ENCODE results near the gene PRKAA2. TPM values are rescaled to one million over a fixed set of nuclear protein-coding genes. Genes with fewer than 3 reads are reported as not detected.

The PRKAA2 gene
- total RNA-seq, 1 experiment from 2014 or later: 4.0 TPM

DNA sequence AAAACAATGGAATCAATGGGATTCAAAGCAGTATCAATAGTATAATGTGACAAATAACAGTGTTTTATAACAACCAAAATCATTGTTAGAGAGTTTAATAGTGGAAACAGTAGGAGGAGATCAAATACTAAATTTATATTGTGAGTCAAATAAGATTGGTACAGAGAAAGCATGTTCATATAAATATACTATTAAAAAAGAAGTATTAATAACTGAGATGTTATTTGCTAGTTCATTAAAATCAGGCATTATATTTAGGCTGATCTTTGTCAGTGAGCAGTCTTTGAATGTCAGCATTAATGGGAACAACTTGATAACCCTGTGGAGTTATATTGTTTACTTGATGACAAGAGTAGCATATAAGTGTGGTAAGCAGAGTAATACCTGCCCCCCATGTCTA, 30.6 kb downstream of the PRKAA2 start:
- no peak overlapping the region for H2BK5ac ChIP-seq (ENCODE audit: insufficient read length, low read length)
- H3K4ac ChIP-seq (ENCODE audit: low read depth, low read length): no peak overlapping the region
- TF ChIP-seq CTCF (conservative IDR thresholded peaks at IDR 0.05): no peak
- H3K27me3 Mint-ChIP-seq (ENCODE audit: low read depth): no peaks in the 10 kb centered on the region
- no peak overlapping the region for H2BK120ac ChIP-seq (ENCODE audit: low read depth, low read length, poor library complexity, severe bottlenecking)
- H3K9me3 Mint-ChIP-seq: no peaks in the 10 kb centered on the region; a peak in 1 of 5 replicates
- H2BK12ac ChIP-seq (ENCODE audit: insufficient read length, low read depth, low read length): no peak overlapping the region
- no peaks in the 10 kb centered on the region for H3K27me3 ChIP-seq (ENCODE audit: insufficient read depth, low read length)
- H4K91ac ChIP-seq (ENCODE audit: insufficient read length, low read depth, low read length): no peak overlapping the region
- no peak overlapping the region for H2BK20ac ChIP-seq (ENCODE audit: low read depth, low read length, poor library complexity, severe bottlenecking)
- H3K18ac ChIP-seq (ENCODE audit: insufficient read length, low read depth, low read length): no peak overlapping the region
- no peaks in the 10 kb centered on the region for H3K23me2 ChIP-seq (ENCODE audit: insufficient read length, low read depth, low read length, poor library complexity, severe bottlenecking)
- no peak overlapping the region for H3T11ph ChIP-seq (ENCODE audit: low read length)
- no peak overlapping the region for H3K4me2 ChIP-seq (ENCODE audit: insufficient read depth, insufficient read length, low read length)
- no peak overlapping the region for H3K9ac ChIP-seq (ENCODE audit: extremely low read depth, insufficient read length, low read length)
- no peak overlapping the region for H2AFZ ChIP-seq (ENCODE audit: low read length)
- no peaks in the 10 kb centered on the region for H3K9me3 ChIP-seq (ENCODE audit: control insufficient read depth, low read depth, low read length)
- no peak overlapping the region for H4K5ac ChIP-seq (ENCODE audit: insufficient read length, low read depth, low read length)
- H2BK15ac ChIP-seq (ENCODE audit: low read depth, low read length): no peak overlapping the region
- H3K27ac Mint-ChIP-seq: no peak overlapping the region
- DNase-seq: no peak
- peaks cover 2 to 13% (median 5%) of the 10 kb centered on the region in 3 experiments; a peak in 5 of 7 replicates for H3K36me3 Mint-ChIP-seq (ENCODE audit: insufficient read depth in 1 of 3, low read depth in 3 of 3)
- no peak overlapping the region for H3K56ac ChIP-seq (ENCODE audit: insufficient read length, low read depth, low read length)
- no peaks in the 10 kb centered on the region for H4K20me1 ChIP-seq (ENCODE audit: control insufficient read depth, insufficient read depth, insufficient read length)
- no peak overlapping the region for H4K8ac ChIP-seq (replicated peaks; ENCODE audit: insufficient read length, low read depth, low read length)
- no peak overlapping the region for H3K14ac ChIP-seq (ENCODE audit: insufficient read depth, low read length)
- H2AK5ac ChIP-seq (ENCODE audit: insufficient read length, low read length): no peak overlapping the region
- no peaks in the 10 kb centered on the region for H3K79me1 ChIP-seq (ENCODE audit: insufficient read depth, low read depth, low read length, poor library complexity, severe bottlenecking)
- no peak overlapping the region for H3K4me3 Mint-ChIP-seq
- no peaks in the 10 kb centered on the region for H3K4me1 ChIP-seq (ENCODE audit: insufficient read depth, low read length)
- H3K27ac ChIP-seq (ENCODE audit: insufficient read length, low read depth, low read length): no peak overlapping the region
- H3K79me2 ChIP-seq (ENCODE audit: insufficient read depth, low read length): no peaks in the 10 kb centered on the region
- H3K23ac ChIP-seq (ENCODE audit: insufficient read length, low read depth, low read length): no peak overlapping the region
- no peaks in the 10 kb centered on the region for H3K4me1 Mint-ChIP-seq

All from H9 (cell line).